Stomach (tissue), 9 donors: Measurements from ENCODE around the gene MAEA. TPM values are rescaled to one million over a fixed set of nuclear protein-coding genes. Genes with fewer than 3 reads are reported as not detected.

Experiments
- DNase-seq, 2 donors: peaks; one replicate each; pipeline versions ENCODE4 v3.0.0 to v3.0.0-alpha.2; 2013 to 2019
- H3K27ac ChIP-seq, 5 donors: fragments of 200-600 bp in 4 of 5; sonication (generic) in 4 of 5; one replicate each; pipeline ENCODE4 v1.5.1; 2013 to 2019; ENCODE audit warnings: mild to moderate bottlenecking in 1 of 5, moderate library complexity in 1 of 5
- H3K27me3 ChIP-seq, 3 donors: fragments of 200-600 bp; sonication (generic); one replicate each; pipeline ENCODE4 v1.5.1; 2017 to 2019; ENCODE audit warnings: mixed run types in 1 of 3
- H3K36me3 ChIP-seq, 4 donors: fragments of 200-600 bp; sonication (generic); 1 replicate in 3 of 4; 2 replicates in 1 of 4; pipeline ENCODE4 v1.5.1; 2016 to 2019
- H3K4me1 ChIP-seq, 4 donors: fragments of 200-600 bp; sonication (generic); one replicate each; pipeline ENCODE4 v1.5.1; 2016 to 2019
- H3K4me3 ChIP-seq, 4 donors: fragments of 200-600 bp; sonication (generic) in 3 of 4; one replicate each; pipeline ENCODE4 v1.5.1; 2016 to 2019; ENCODE audit warnings: mild to moderate bottlenecking in 1 of 4
- H3K9me3 ChIP-seq, 4 donors: fragments of 200-600 bp; sonication (generic); one replicate each; pipeline ENCODE4 v1.5.1; 2016 to 2019
- CTCF ChIP-seq, 7 experiments: fragments of 450-650 bp in 4 of 7; fragments of 200-600 bp in 3 of 7; sonication (generic) in 3 of 7; IDR thresholded peaks; one replicate each; pipeline ENCODE4 v1.5.1; 2016 to 2019; ENCODE audit warnings: antibody characterized with exemption in 7 of 7, control low read depth in 2 of 7, mild to moderate bottlenecking in 1 of 7
- EP300 ChIP-seq: sonication (generic); formaldehyde crosslinking; IDR thresholded peaks from one replicate; pipeline ENCODE4 v1.6.1; 2017; ENCODE audit warnings: antibody characterized with exemption
- POLR2A ChIP-seq, 4 donors: fragments of 450-650 bp; IDR thresholded peaks; one replicate each; pipeline ENCODE4 v1.6.1; 2016; ENCODE audit warnings: antibody characterized with exemption in 4 of 4, control low read depth in 2 of 4, mild to moderate bottlenecking in 1 of 4, moderate library complexity in 1 of 4
- POLR2AphosphoS5 ChIP-seq, 3 donors: sonication (generic); formaldehyde crosslinking; IDR thresholded peaks; one replicate each; pipeline ENCODE4 v1.6.1; 2016; ENCODE audit warnings: antibody characterized with exemption in 3 of 3
- WGBS, 5 donors: extraction: QIAGEN DNeasy Blood & Tissue Kit in 3 of 5; methylation state at CpG; one replicate each; pipeline versions ENCODE4 v1.1.5 to v1.1.7; 2013 to 2018; 5-methylcytosine and 5-hydroxymethylcytosine counted together
- intact Hi-C: fragments of 100-400 bp; cut with DNase I; formaldehyde crosslinking; loops from one replicate; pipeline ENCODE4 v1.15.1; 2023; ENCODE audit warnings: low total_unique reads
- polyA plus RNA-seq, 3 donors: library from polyadenylated mRNA; stranded (reverse); fragments of 200-250 nt; gene quantifications; one replicate each; pipeline ENCODE4 v1.2.3, GENCODE V29; 2013
- total RNA-seq, 5 donors: library from RNA; depleted of rRNA; stranded (reverse); fragments of >200 nt; gene quantifications; one replicate each; pipeline versions ENCODE4 v1.1.0 to v1.2.3, GENCODE V29; 2014 to 2016
- donor health status: healthy with polysubstance abuse.
- donor health status: Bipolar disorder and iron deficiency.
- donor health status: healthy.

The MAEA gene
- total and polyA plus RNA-seq, 8 donors: 34.0 to 295 (median 63.0) TPM

DNA sequence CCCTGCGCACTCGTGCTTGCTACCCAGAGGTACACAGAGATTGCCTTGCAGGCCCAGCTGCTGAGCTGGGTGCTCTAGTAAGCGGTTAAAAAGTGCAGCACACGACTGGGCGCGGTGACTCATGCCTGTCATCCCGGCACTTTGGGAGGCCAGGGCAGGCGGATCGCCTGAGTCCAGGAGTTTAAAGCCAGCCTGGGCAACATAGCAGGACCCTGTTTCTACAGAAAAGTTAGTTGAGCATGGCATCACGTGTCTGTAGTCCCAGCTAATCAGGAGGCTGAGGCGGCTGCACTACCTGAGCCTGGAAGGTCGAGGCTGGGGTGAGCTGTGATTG, 62.8 kb downstream of the MAEA start:
- Histone ChIP-seq H3K9me3 (no peaks in the 10 kb centered on the region), H3K27ac (no peak overlapping the region), H3K4me3 (no peak overlapping the region), H3K36me3 (peaks cover 34 to 69% (median 58%) of the 10 kb centered on the region in 4 donors), H3K4me1 (peaks cover 14 to 45% (median 37%) of the 10 kb centered on the region in 4 donors), H3K27me3 (no peaks in the 10 kb centered on the region)
- no peak for TF ChIP-seq POLR2A (IDR thresholded peaks at IDR 0.05)
- TF ChIP-seq POLR2AphosphoS5 (IDR thresholded peaks at IDR 0.05): no peak
- no peak for TF ChIP-seq EP300
- no peak for TF ChIP-seq CTCF (IDR thresholded peaks at IDR 0.05)
- intact Hi-C loops: loop anchor here (10.0 kb wide), 2 partner anchors 218 to 282 kb away; no protein-coding TSS in a partner anchor
- 90 to 97% (median 91%) methylated on average over 10 to 12 of the region's 12 CpGs for WGBS, 5 donors
- no peak for DNase-seq

GRCh38 chr4:1353186-1354055, 63.7 kb downstream of the MAEA start:
- no peaks in the 10 kb centered on the region for H3K9me3 ChIP-seq
- DNase-seq: no peak
- 85 to 90% (median 86%) methylated on average over 13 to 30 of the region's 30 CpGs for whole genome bisulfite sequencing, 5 donors
- TF ChIP-seq EP300 (no peak), CTCF (IDR thresholded peaks at IDR 0.05) (no peak), POLR2A (IDR thresholded peaks at IDR 0.05) (no peak), POLR2AphosphoS5 (IDR thresholded peaks at IDR 0.05) (no peak)
- no peaks in the 10 kb centered on the region for H3K27me3 ChIP-seq
- intact Hi-C loops: loop anchor here (10.0 kb wide), 2 partner anchors 219 to 281 kb away; no protein-coding TSS in a partner anchor
- H3K4me1 ChIP-seq: peaks cover 5 to 36% (median 30%) of the 10 kb centered on the region in 4 donors
- peaks cover 38 to 78% (median 67%) of the 10 kb centered on the region in 4 donors for H3K36me3 ChIP-seq
- no peak overlapping the region for H3K27ac ChIP-seq
- H3K4me3 ChIP-seq: no peak overlapping the region

- H3K9me3 ChIP-seq: no peaks in the 10 kb centered on the region
- WGBS, 5 donors: 89 to 93% (median 91%) methylated on average over 20 to 36 of the region's 36 CpGs
- H3K36me3 ChIP-seq: peaks cover 34 to 85% (median 76%) of the 10 kb centered on the region in 4 donors
- H3K4me1 ChIP-seq: peaks cover 0 to 27% (median 20%) of the 10 kb centered on the region in 4 donors
- H3K27me3 ChIP-seq: no peaks in the 10 kb centered on the region
- intact Hi-C loops: loop anchor here (10.0 kb wide), 2 partner anchors 220 to 280 kb away; no protein-coding TSS in a partner anchor
- no peak for TF ChIP-seq POLR2A (IDR thresholded peaks at IDR 0.05)
- no peak for TF ChIP-seq POLR2AphosphoS5 (IDR thresholded peaks at IDR 0.05)
- TF ChIP-seq EP300: no peak
- TF ChIP-seq CTCF (IDR thresholded peaks at IDR 0.05): no peak
- H3K4me3 ChIP-seq: no peak overlapping the region
- DNase-seq: no peak
- no peak overlapping the region for H3K27ac ChIP-seq
These were observed 64.7 kb downstream of the MAEA start for GRCh38 chr4:1354136-1354982.

- intact Hi-C loops: loop anchor here (10.0 kb wide), 2 partner anchors 220 to 280 kb away; no protein-coding TSS in a partner anchor
- no peak for DNase-seq
- peaks cover 0 to 21% (median 15%) of the 10 kb centered on the region in 4 donors for H3K4me1 ChIP-seq
- H3K4me3 ChIP-seq: no peak overlapping the region
- no peaks in the 10 kb centered on the region for H3K27me3 ChIP-seq
- peaks cover 33 to 82% (median 75%) of the 10 kb centered on the region in 4 donors for H3K36me3 ChIP-seq
- H3K27ac ChIP-seq: no peak overlapping the region
- WGBS, 5 donors: 86 to 94% (median 93%) methylated on average over 17 to 18 of the region's 18 CpGs
- H3K9me3 ChIP-seq: no peaks in the 10 kb centered on the region
- TF ChIP-seq EP300 (no peak), POLR2A (IDR thresholded peaks at IDR 0.05) (no peak), POLR2AphosphoS5 (IDR thresholded peaks at IDR 0.05) (no peak), CTCF (IDR thresholded peaks at IDR 0.05) (no peak)
These were observed 65.2 kb downstream of the MAEA start for GRCh38 chr4:1354983-1355275.
